HG03064 (cell line): ENCODE data around the gene ZNF236.

ENCODE experiments used
- ATAC-seq: cut with Tn5 transposase; IDR thresholded peaks from one replicate; pipeline ENCODE4 v1.9.1; 2021; ENCODE audit warnings: low read depth; ENCODE audit not compliant: unreplicated experiment

ZNF236 gene

DNA sequence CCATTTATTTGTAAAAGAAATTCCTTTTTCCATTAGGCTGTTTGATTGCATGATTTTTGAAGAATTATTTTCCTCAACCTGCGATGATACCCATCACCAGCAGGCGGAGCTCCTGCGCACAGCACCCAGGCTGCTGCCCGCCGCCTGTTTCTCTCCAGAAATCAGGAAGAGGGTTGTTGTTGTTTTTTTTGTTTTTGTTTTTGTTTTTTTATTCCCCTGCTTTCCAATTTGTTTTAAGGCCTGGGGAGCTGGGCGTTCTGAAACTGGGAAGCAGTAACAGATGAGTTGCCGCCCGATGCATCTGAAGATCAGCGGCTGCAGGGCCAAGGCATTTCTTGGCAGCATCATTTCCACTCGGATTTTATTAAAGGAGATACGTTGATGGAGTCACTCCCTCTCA is 178.2 kb downstream of the ZNF236 start:
- no peak for ATAC-seq

GRCh38 chr18:77001041-77001440 is 178.7 kb downstream of the ZNF236 start:
- ATAC-seq = no peak

GRCh38 chr18:77001979-77002378 is 179.6 kb downstream of the ZNF236 start:
- no peak for ATAC-seq

GRCh38 chr18:77002496-77002895 is 180.1 kb downstream of the ZNF236 start:
- no peak for ATAC-seq

GRCh38 chr18:77003316-77003715 is 181.0 kb downstream of the ZNF236 start:
- ATAC-seq = no peak

GRCh38 chr18:77004555-77005380 is 182.4 kb downstream of the ZNF236 start:
- no peak for ATAC-seq

GRCh38 chr18:77005651-77006195 is 183.4 kb downstream of the ZNF236 start:
- ATAC-seq = no peak

GRCh38 chr18:77006305-77007175 is 184.2 kb downstream of the ZNF236 start:
- ATAC-seq = no peak

DNA sequence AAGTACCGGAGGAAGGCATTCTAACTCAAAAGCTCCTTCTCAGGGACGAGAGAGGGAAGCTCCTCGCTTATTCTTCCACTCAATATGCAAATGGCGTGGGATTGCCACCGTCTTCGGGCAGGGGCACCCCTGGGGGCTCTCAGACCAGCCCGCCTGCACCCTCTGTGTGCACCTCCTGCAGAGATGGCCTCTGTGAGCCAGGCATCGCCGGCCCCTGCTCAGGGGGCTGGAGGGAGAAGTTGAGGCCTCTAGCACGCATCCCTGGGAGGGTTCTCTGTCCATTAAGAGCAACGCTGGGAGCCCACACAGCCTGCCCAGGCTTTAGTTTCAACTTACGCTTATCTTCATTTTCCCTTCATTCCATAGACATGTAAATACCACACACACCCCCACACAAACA is 184.9 kb downstream of the ZNF236 start:
- no peak for ATAC-seq

GRCh38 chr18:77008006-77008405 is 185.6 kb downstream of the ZNF236 start:
- ATAC-seq = no peak

- no peak for ATAC-seq
Measured at GRCh38 chr18:77008576-77009315, 186.4 kb downstream of the ZNF236 start.

- no peak for ATAC-seq
Measured at GRCh38 chr18:77009675-77010074, 187.3 kb downstream of the ZNF236 start.

DNA sequence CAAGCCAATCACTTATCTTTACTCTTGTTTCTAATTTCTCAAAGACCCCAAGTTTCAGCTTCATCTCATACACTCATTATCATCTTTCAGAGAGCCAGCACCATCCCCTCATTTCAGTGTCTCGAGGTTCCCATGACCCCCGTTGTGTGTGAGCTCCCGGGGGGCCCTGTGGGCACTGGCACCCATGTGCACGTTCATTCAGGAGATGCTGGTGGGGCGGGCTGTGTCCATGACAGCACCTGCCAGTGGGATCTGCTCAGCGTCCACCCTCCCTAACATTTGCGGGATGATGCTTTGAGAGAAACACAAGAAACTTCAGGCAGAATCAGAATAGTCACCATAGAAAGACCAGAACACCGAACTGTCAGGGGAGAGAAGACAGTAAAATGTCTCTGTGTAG is 189.8 kb downstream of the ZNF236 start:
- no peak for ATAC-seq

- ATAC-seq = no peak
Measured at GRCh38 chr18:77012806-77013541, 190.6 kb downstream of the ZNF236 start.

GRCh38 chr18:77013811-77014521 is 191.6 kb downstream of the ZNF236 start:
- no peak for ATAC-seq

DNA sequence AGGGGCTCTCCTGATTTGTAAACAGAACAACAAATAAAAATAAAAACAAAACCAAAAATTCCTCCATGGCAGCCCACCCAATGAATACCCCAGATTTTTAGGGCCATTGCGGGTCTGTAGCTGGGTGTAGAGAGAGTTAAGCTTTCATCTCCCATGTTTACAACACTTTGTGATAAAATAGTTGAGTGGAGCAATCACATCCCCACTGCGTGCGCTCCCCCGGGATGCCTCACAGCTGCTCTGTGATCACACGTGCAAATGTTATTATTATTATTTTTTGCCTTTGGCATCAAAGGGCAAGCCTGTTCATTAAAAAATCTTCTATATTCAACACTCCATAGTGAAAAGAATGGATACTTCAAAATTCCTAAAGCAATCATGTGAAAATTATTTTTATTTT is 192.2 kb downstream of the ZNF236 start:
- ATAC-seq = no peak

DNA sequence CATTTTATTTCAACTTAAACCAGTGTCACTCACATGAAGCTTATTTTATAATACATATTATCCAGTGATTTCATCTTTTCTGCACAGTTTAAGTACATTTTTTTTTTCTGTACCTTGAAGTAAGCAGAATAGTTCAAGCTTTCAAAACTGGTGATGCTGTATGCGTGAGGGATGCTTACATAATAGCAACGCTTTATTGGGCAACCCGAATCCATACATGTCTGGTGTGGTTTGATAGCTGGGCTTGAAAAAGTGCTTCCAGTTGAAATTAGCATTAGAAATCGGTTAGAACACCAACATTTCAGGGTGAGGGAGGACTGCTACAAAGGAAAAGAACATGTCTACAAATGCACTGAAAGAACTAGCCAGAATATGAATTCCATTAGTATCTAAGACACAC is 192.8 kb downstream of the ZNF236 start:
- no peak for ATAC-seq

DNA sequence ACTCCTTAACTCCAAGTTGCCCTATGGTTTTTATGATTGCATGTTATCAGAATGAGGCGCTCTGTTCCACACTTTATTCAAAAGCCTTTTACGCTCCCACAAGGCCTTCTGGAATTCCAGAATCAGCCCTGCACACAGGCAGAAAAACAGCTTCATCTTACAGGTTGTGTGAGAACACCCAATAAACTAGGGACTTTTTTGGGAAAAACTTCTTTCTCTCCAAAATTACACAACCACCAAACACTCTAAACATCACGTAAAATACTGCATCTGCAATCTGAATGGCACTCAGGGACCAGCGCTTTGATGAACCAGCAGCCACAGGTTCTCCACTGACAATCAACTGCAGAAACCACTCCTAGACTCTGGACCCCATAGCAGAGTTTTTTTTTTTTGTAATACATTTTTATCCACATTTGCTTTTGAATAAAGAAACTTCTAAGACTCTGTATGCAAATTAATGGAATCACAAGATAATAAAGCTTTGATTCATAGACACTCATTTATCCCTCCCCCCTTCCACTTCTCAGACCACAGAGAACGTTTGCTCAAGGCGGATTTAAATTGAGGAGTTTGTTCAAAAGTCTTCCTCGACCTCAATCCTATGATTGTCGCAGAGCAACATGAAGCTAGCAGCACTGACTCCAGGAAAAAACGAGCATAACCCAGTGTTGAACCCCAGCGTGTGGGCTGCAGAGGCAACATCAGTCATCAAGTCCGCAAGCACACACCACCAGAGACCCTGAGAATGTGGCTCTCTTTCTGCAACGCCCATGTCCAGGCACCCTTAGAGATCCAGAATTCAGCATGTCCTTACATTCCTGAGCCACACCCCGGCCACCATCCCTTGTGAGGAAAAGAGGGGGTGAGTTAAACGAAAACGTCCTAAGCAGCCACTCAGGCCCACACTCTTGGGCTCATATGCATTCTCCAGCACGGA is 193.7 kb downstream of the ZNF236 start:
- no peak for ATAC-seq
